ENCODE data around the gene ADD3.

DNA sequence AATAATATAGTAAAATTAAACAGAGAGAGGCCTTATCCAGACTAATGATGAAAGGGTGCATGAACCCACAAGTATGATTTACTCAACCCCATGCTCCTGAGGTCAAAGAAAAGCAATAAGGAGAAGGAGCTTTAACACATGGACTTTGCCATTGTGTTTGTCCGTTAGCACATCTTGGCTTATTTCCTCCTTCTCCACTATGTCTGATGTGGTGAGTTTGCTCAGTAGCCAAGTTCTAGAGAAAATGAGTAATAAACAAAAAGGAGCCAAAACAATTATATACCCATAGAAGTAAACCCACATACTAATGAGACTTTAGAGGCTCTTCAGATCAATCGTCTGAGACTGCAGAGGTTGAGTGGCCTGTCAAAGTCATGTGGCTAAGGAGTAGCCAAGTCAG is 26.1 kb upstream of the ADD3 start:
- TF ChIP-seq POLR2A (IDR thresholded peaks at IDR 0.05), result no peak
- TF ChIP-seq, protein P1, sequence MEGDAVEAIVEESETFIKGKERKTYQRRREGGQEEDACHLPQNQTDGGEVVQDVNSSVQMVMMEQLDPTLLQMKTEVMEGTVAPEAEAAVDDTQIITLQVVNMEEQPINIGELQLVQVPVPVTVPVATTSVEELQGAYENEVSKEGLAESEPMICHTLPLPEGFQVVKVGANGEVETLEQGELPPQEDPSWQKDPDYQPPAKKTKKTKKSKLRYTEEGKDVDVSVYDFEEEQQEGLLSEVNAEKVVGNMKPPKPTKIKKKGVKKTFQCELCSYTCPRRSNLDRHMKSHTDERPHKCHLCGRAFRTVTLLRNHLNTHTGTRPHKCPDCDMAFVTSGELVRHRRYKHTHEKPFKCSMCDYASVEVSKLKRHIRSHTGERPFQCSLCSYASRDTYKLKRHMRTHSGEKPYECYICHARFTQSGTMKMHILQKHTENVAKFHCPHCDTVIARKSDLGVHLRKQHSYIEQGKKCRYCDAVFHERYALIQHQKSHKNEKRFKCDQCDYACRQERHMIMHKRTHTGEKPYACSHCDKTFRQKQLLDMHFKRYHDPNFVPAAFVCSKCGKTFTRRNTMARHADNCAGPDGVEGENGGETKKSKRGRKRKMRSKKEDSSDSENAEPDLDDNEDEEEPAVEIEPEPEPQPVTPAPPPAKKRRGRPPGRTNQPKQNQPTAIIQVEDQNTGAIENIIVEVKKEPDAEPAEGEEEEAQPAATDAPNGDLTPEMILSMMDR (IDR thresholded peaks at IDR 0.05), result no peak

Measured in body of pancreas (tissue), 4 donors.